ENCODE measurements around the gene GFOD1.
A peak's percentile ranks its signal among the peaks of the same experiment; 100 is the strongest.
"Not testable (repeated sequence)": the region's sequence is repeated elsewhere in the genome, so short reads cannot be mapped to it uniquely, and the experiment has no call there.

The GFOD1 gene

DNA sequence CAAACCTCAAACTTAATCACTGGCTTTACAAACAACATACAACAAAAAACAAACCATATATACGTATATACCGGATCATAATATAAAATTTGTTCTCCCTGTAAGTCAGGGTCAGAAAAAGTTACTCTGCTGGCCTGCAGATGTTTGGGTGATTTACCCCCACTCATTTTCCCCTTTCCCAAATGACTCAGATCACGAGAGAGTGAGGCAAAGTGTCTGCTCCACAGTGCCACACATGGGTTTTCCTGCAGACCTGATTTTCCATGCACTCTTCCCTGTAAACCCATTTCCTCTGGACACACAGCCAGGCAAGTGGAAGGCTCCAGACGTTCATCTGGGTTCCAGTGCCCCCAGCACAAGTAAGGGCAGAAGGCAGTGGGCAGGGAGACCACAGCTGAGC lies 23.5 kb downstream of the GFOD1 start:
- DNase-seq (ENCODE audit: low spot score), result no peak

GRCh38 chr6:13463328-13463717 lies 24.1 kb downstream of the GFOD1 start:
- no peak for DNase-seq (ENCODE audit: low spot score)

DNA sequence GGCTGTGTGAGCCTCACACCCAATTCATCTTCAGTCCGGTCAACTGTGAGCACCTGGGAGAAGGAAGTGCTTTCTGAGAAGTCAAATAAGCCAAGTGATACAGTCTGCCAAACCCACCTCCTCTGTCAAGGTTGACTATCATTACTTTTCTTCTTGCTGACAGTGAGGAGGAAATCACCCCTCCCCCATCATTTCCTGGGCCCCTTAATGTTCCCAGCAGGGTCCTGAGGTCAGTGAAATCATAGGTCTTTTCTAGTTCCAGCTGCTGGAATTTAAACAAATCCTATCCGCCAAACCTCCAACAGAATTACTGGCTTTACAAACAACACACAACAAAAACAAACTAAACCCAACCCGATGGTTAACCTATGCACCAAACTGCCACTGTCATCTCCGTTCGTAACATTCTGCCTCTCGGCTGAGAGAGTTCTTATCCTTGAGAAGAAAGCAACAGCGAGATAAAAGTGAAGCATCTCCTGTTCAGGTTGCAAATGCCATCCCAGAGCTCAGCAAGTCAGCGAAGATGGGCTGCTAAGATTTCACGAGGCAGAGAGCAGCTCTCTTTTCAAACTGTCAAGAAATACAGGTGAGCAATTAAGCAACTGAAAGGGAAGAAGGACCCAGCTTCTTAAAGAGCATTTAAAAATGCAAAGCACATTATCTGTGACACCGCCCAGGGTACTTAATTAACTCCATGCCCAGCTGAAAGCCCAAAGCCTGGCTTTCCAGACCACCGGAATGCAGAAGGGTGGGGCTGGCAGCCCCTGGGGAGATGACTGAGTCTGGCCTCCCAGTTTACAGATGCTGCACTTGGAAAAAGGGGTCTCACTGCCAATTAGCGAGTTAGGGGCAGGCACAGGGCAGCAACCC lies 24.7 kb downstream of the GFOD1 start:
- no peak for DNase-seq (ENCODE audit: low spot score)

- no peak for DNase-seq (ENCODE audit: low spot score)
Observed at GRCh38 chr6:13461805-13462204, 25.6 kb downstream of the GFOD1 start.

GRCh38 chr6:13461307-13461706 lies 26.1 kb downstream of the GFOD1 start:
- no peak for DNase-seq (ENCODE audit: low spot score)

GRCh38 chr6:13460289-13460688 lies 27.1 kb downstream of the GFOD1 start:
- not testable (repeated sequence) for DNase-seq (ENCODE audit: low spot score)

DNA sequence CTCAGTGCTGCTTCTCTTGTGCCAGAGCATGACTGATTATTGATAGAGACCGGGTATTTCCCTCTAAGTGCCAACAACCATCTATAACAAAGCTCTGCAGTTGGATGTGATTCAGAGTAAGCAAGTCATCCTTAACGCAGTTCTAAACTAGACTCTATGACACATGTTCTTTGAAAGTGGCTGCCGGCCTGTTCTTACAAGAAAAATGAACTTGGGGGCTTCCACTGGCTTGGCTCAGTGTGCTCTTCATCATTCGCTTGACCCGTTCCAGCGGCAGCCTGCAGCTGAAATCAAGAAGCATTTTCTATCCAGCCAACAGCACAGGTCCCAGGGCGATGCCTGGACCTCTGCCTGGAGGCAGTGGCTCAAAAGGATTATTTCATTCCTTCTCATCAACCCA lies 29.8 kb downstream of the GFOD1 start:
- DNase-seq (ENCODE audit: low spot score), result no peak

- no peak for DNase-seq (ENCODE audit: low spot score)
Observed at GRCh38 chr6:13455552-13455966, 31.8 kb downstream of the GFOD1 start.

GRCh38 chr6:13454286-13455221 lies 32.8 kb downstream of the GFOD1 start:
- DNase-seq (ENCODE audit: low spot score), result peak; percentile 19

GRCh38 chr6:13453771-13454251 lies 33.6 kb downstream of the GFOD1 start:
- peak; percentile 80 for DNase-seq (ENCODE audit: low spot score)

DNA sequence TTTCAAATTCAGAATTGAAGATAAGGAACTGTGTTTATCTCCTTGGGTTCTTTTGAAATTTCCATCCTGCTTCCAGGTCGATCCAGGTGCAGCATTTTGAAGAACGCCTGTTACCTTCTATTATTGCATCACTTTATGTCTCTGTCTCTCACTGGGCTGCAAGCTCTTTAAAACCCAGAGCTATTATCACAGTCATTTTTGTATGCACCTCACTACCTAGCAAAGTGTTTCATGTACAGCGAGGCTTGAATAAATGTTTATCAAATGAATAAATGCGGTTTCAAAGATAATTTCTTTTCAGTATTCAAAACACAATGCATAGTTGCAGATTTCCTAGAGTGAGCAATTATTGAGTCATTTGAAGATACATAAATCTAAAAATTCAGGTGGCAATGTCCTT lies 34.2 kb downstream of the GFOD1 start:
- no peak for DNase-seq (ENCODE audit: low spot score)

DNA sequence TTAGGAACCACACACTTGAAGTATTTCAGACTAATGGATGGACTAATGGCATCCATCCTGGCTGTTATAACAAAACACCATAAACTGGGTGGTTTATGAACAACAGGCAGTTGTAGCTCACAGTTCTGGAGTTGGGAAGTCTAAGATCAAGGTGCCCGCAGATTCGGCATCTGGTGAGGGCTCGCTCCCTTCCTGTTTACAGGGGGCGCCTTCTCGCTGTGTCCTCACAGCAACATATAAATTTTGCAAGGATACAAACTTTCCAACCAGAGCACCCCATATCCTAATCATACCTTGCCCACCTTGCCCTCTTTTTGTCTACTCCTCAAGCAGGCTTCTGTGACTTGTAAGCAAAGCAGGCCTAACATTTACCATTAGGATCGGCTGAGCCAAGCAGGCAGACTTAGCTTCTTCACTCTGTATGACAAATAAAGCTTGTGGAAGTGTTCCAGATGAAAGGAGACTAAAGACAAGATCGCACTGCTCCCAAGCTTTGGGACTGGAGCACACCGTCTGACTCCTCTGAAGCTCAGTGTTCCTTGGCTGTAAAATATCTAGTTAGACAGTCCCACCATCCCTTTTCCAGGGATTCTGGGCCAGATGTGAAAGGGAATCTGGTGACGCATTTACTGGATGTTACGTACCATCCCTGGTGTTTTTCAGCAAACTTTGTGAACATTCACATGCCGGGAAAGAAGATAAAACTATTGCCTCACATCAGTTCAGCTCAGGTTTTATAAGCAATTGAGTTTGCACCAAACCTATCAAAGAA lies 34.9 kb downstream of the GFOD1 start:
- DNase-seq (ENCODE audit: low spot score), result no peak

DNA sequence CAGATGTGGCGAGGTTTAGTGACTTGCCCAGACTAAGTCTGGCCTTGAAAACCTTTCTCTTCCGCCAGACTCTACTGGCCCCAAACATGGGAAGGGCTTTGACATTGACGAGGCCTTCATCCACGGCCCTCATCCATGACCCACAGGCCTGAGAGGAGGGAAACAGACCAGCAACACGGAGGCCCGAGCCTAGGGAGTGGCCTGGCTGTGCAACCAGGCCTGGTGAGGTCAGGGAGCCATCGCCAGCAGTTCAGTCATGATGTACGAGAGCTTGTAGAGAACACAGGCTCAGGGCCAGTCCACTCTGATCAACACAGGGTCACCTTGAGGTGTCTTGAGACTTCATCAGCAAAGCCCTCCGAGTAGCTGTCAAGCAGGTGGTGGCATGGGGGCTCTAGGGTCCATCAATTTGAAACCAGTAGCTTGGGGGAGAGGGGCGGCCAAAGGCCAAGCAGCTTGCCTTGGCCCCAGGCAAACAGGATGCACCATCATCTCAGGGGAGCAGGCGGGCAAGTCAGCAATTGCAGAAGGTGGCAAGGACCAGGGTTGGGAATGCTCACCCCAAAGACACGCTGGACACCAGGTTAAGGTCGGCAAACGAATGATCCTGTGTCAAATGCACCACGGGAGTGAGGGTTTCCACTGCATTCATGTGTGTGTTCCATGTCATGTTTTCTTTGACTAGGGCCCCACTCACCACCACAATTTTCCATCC lies 36.1 kb downstream of the GFOD1 start:
- DNase-seq (ENCODE audit: low spot score), result no peak

- DNase-seq (ENCODE audit: low spot score), result no peak
Observed at GRCh38 chr6:13450628-13451027, 36.8 kb downstream of the GFOD1 start.

DNA sequence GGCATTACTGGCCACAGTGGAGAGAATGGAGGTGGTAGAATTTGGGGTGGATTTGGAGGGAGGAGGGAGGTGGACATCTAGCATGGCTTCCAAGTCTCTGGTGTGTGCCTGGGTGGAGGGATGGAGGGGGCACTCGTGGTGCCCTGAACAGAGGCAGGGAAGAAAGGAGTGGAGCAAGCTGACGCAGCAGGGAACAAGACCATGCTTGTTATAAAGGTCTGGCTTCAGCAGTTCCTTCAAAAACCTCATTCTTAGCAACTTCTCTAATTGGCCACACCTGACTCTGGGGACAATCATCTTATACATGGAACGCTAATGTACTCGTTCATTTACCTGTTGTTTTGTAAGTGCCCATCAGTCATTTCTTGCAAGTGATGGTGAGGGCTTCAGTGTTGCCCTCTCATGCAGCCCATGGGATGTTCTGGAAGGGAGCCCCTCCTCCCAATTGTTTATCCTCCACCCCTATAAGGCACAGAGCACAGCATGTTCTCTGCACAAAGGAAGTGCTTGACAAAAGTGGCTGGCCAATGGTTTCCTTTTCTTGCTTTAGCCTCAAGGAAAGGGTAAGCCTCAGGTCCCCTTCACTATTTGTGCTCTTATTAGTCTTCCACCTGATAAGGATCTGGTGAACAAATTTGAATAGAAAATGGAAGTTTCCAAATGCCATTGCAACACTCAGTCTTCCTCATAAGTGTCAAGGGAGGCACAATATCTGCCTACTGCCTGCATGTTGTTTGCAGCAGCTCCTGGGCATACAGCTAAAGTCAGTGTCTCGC lies 39.3 kb downstream of the GFOD1 start:
- no peak for DNase-seq (ENCODE audit: low spot score)

DNA sequence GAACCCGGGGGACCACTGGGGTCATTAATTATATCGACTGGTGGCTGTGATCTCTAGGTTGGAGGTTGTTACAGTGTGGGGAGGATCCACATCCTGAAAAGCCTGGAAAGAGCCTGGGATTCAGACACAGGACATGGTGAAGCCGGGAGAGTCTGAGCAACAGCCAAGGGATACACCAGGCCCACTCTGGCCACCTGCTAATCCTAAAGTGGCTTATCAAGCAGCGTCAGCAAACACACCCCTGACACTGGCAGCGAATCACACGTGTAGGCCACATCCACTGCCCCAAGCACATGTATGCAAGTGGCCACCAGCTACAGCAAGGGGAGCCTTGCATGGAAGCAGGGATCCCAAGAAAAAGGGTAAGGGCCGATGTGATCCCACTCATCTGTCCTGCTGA lies 41.0 kb downstream of the GFOD1 start:
- no peak for DNase-seq (ENCODE audit: low spot score)

DNA sequence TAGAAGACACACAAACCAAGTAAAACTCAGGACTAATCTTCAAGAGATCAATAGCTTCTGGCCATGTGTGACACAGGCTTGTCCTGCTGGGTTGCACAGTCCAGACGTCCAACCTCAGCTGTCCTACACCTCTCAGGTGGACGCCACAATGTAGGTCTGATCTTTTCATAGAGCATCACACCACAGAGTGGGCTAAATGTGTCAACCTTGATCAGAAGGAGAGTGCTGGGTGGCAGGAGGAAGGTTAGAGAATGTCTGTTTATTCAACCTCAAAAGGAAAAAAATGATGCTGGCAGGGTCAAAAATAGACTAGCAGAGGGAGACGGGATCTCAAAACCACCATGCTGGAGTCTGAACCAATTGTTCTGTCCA lies 41.7 kb downstream of the GFOD1 start:
- DNase-seq (ENCODE audit: low spot score), result no peak

DNA sequence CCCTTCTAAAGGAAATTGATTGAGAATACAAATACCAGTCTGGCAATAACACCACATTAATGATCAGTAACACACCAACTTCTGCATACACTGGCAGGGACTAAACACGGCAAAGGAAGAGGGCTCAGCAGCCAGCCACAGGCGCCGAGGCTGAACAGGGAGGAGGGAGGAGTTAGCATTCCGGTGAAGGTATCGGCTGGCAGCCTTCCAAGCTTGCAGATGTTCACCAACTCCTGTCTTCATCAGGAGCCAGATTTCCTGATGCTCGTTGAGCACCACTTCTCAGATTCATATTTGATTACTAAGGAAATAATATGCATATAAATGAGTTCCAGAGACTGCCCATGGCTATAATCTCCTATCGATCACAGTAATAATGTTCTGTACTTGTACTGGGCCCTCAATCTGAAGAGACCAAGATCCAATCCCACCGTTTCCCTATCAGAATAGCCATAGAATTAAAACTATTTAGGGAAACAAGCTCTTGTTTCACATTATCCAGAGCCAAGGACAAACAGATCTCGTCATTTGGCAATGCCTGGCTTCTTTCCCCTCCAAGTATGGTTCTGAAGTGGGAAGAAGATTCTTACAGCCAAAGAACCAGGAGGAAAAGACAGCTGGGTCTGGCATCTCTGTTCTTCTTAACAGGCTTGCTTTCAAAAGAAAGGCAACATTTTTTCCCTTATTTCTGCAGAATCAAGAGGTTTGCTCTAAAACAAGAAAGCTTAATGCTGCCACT lies 42.2 kb downstream of the GFOD1 start:
- DNase-seq (ENCODE audit: low spot score), result peak; percentile 22

GRCh38 chr6:13444604-13445003 lies 42.8 kb downstream of the GFOD1 start:
- no peak for DNase-seq (ENCODE audit: low spot score)

DNA sequence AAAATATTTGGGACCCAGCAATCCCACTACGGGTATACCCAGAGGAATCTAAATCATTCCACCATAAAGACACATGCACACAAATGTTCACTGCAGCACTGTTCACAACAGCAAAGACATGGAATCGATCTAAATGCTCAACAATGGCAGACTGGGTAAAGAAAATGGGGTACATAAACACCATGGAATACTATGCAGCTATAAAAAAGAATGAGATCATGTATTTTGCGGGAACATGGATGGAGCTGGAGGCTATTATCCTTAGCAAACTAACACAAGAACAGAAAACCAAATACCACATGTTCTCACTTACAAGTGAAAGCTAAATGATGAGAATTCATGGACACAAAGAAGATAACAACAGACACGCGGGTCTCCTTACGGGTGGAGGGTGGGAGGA lies 43.4 kb downstream of the GFOD1 start:
- not testable (repeated sequence) for DNase-seq (ENCODE audit: low spot score)

All from kidney capillary endothelial cell (primary cell).